Panc1 (cell line): ENCODE results near the gene LBR.

Experiments
- POLR2AphosphoS5 ChIP-seq: IDR thresholded peaks from 2 replicates; pipeline ENCODE4 v1.6.1; 2012; ENCODE audit warnings: mild to moderate bottlenecking, low read depth, low read length, moderate library complexity
- TF ChIP-seq, protein P1 (sequence below): fragments of 450-650 bp; IDR thresholded peaks from 2 replicates; pipeline ENCODE4 v1.5.1; 2017; ENCODE audit warnings: mild to moderate bottlenecking

DNA sequence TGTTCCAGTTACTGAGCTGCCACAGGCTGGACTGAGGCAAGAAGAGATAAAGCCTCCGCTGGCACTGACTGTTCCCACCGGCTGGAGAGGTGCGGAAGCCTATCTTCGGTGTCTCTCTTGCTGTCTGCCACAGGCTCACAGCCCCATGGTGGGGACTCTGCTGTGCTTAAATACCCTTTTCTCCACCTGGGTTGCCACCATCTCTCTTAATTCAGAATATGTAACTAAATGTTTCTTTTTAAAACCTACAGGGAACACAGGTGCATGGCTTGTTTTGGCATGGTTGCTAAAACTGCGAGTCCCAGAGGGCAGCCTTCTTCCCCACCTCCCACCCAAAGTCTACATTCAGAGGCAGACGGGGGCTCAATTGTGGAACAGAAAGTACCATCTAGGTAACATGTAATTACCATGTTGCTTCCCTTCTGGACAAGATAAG lies 8.1 kb upstream of the LBR start:
- TF ChIP-seq, protein P1, sequence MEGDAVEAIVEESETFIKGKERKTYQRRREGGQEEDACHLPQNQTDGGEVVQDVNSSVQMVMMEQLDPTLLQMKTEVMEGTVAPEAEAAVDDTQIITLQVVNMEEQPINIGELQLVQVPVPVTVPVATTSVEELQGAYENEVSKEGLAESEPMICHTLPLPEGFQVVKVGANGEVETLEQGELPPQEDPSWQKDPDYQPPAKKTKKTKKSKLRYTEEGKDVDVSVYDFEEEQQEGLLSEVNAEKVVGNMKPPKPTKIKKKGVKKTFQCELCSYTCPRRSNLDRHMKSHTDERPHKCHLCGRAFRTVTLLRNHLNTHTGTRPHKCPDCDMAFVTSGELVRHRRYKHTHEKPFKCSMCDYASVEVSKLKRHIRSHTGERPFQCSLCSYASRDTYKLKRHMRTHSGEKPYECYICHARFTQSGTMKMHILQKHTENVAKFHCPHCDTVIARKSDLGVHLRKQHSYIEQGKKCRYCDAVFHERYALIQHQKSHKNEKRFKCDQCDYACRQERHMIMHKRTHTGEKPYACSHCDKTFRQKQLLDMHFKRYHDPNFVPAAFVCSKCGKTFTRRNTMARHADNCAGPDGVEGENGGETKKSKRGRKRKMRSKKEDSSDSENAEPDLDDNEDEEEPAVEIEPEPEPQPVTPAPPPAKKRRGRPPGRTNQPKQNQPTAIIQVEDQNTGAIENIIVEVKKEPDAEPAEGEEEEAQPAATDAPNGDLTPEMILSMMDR = no peak
- no peak for TF ChIP-seq POLR2AphosphoS5
